Cardiac muscle cell (in vitro differentiated cells and primary cell): ENCODE data around the gene PXYLP1. TPM values are rescaled to one million over a fixed set of nuclear protein-coding genes. Genes with fewer than 3 reads are reported as not detected.

Experiments
- DNase-seq, 2 donors: peaks; one replicate each; pipeline versions ENCODE4 v3.0.0 to v3.0.0-alpha.2; 2010 to 2017; ENCODE audit warnings: low read depth in 1 of 2, low spot score in 1 of 2
- H3K27ac ChIP-seq: fragments of 200-600 bp; sonication (generic); 2 replicates; pipeline ENCODE4 v1.5.1; 2016
- H3K27me3 ChIP-seq: fragments of 200-600 bp; sonication (generic); 2 replicates; pipeline ENCODE4 v1.6.0; 2016; ENCODE audit warnings: control low read depth
- H3K36me3 ChIP-seq: fragments of 200-600 bp; sonication (generic); 2 replicates; pipeline ENCODE4 v1.5.1; 2016; ENCODE audit warnings: control low read depth
- H3K4me1 ChIP-seq: fragments of 200-600 bp; sonication (generic); 2 replicates; pipeline ENCODE4 v1.8.1; 2017; ENCODE audit warnings: low read depth, mild to moderate bottlenecking, mixed run types
- H3K4me3 ChIP-seq: fragments of 200-600 bp; sonication (generic); 2 replicates; pipeline ENCODE4 v1.5.1; 2016; ENCODE audit warnings: mild to moderate bottlenecking
- H3K9me3 ChIP-seq: fragments of 200-600 bp; sonication (generic); 2 replicates; pipeline ENCODE4 v1.5.1; 2017; ENCODE audit warnings: low read depth, mild to moderate bottlenecking, control low read depth
- CTCF ChIP-seq: IDR thresholded peaks from 2 replicates; pipeline ENCODE4 v1.5.1; 2012; ENCODE audit warnings: low read depth, mild to moderate bottlenecking, low read length
- polyA plus RNA-seq: library from polyadenylated mRNA; unstranded; fragments of >200 nt; fragmentation: Nextera tagmentation; extraction: Ambion mirVana; gene quantifications from 2 replicates; pipeline ENCODE4 v1.2.1, GENCODE V29; 2016
- total RNA-seq: library from RNA; depleted of rRNA; stranded (reverse); fragments of >200 nt; gene quantifications from 2 replicates; pipeline ENCODE4 v1.2.3, GENCODE V29; 2016

Gene PXYLP1
- total and polyA plus RNA-seq, 2 experiments from 2014 or later, result 11.0 to 24.3 TPM

- Histone ChIP-seq H3K36me3 (no peaks in the 10 kb centered on the region), H3K27ac (no peak overlapping the region), H3K4me1 (no peaks in the 10 kb centered on the region), H3K27me3 (no peaks in the 10 kb centered on the region), H3K9me3 (no peaks in the 10 kb centered on the region), H3K4me3 (no peak overlapping the region)
- no peak for DNase-seq
- TF ChIP-seq CTCF, result no peak
Measured at GRCh38 chr3:141306276-141306675, 74.7 kb downstream of the PXYLP1 start.

- no peak overlapping the region for H3K27ac ChIP-seq
- TF ChIP-seq CTCF, result no peak
Measured at GRCh38 chr3:141306922-141307321, 75.3 kb downstream of the PXYLP1 start.

GRCh38 chr3:141307351-141308059 lies 75.9 kb downstream of the PXYLP1 start:
- DNase-seq, result no peak
- no peaks in the 10 kb centered on the region for H3K4me1 ChIP-seq
- no peak overlapping the region for H3K27ac ChIP-seq
- H3K36me3 ChIP-seq, result no peaks in the 10 kb centered on the region
- no peaks in the 10 kb centered on the region for H3K9me3 ChIP-seq
- H3K4me3 ChIP-seq, result no peak overlapping the region
- H3K27me3 ChIP-seq, result no peaks in the 10 kb centered on the region
- TF ChIP-seq CTCF, result no peak

More at GRCh38 chr3:141306922-141307321, 75.3 kb downstream of the PXYLP1 start:
- H3K36me3 ChIP-seq, result no peaks in the 10 kb centered on the region
- H3K4me1 ChIP-seq, result no peaks in the 10 kb centered on the region
- H3K9me3 ChIP-seq, result no peaks in the 10 kb centered on the region
- H3K4me3 ChIP-seq, result no peak overlapping the region
- H3K27me3 ChIP-seq, result no peaks in the 10 kb centered on the region
- DNase-seq, result no peak

GRCh38 chr3:141308588-141309218 lies 77.1 kb downstream of the PXYLP1 start:
- DNase-seq, result peak; percentile 64 to 68
- peak; percentile 67 for TF ChIP-seq CTCF
- no peaks in the 10 kb centered on the region for H3K36me3 ChIP-seq
- H3K9me3 ChIP-seq, result no peaks in the 10 kb centered on the region
- no peak overlapping the region for H3K27ac ChIP-seq
- H3K27me3 ChIP-seq, result no peaks in the 10 kb centered on the region
- H3K4me3 ChIP-seq, result no peak overlapping the region
- no peaks in the 10 kb centered on the region for H3K4me1 ChIP-seq

- no peak for DNase-seq
- TF ChIP-seq CTCF, result no peak
- no peaks in the 10 kb centered on the region for H3K9me3 ChIP-seq
- no peaks in the 10 kb centered on the region for H3K27me3 ChIP-seq
- H3K36me3 ChIP-seq, result no peaks in the 10 kb centered on the region
- no peak overlapping the region for H3K27ac ChIP-seq
- peak overlapping the region; percentile 62 for H3K4me3 ChIP-seq
- H3K4me1 ChIP-seq, result no peaks in the 10 kb centered on the region
Measured at GRCh38 chr3:141311170-141311495, 79.5 kb downstream of the PXYLP1 start.
